NB4 (cell line): ENCODE results near the gene SNRPD3.

Experiments
- DNase-seq: peaks from one replicate; pipeline ENCODE4 v3.0.0; 2010; ENCODE audit warnings: low read depth
- H3K4me3 ChIP-seq: one replicate; pipeline ENCODE4 v1.5.1; 2011; ENCODE audit warnings: mild to moderate bottlenecking, low read depth, low read length, moderate library complexity
- CTCF ChIP-seq: IDR thresholded peaks from one replicate; pipeline ENCODE4 v1.5.1; 2012; ENCODE audit warnings: low read depth, low read length
- MAX ChIP-seq: IDR thresholded peaks from 2 replicates; pipeline ENCODE4 v1.6.1; 2011; ENCODE audit warnings: low read depth, low read length
- MYC ChIP-seq: IDR thresholded peaks from 2 replicates; pipeline ENCODE4 v1.6.1; 2011; ENCODE audit warnings: low read depth, low read length
- POLR2A ChIP-seq: IDR thresholded peaks from 2 replicates; pipeline ENCODE4 v1.6.1; 2011; ENCODE audit warnings: mild to moderate bottlenecking; ENCODE audit not compliant: insufficient read length; ENCODE audit errors: extremely low read depth

Gene SNRPD3

GRCh38 chr22:24567668-24568067, 11.9 kb downstream of the SNRPD3 start:
- TF ChIP-seq CTCF (no peak), POLR2A (no peak), MYC (no peak), MAX (no peak)
- no peak for DNase-seq
- H3K4me3 ChIP-seq, result no peak overlapping the region

GRCh38 chr22:24571266-24571665, 15.5 kb downstream of the SNRPD3 start:
- TF ChIP-seq MAX (no peak), POLR2A (no peak), CTCF (no peak), MYC (no peak)
- no peak overlapping the region for H3K4me3 ChIP-seq
- no peak for DNase-seq

- no peak for DNase-seq
- H3K4me3 ChIP-seq, result no peak overlapping the region
- TF ChIP-seq MYC, result no peak
Observed at GRCh38 chr22:24576778-24577177, 21.0 kb downstream of the SNRPD3 start.

- H3K4me3 ChIP-seq, result no peak overlapping the region
- DNase-seq, result no peak
- TF ChIP-seq MAX (no peak), MYC (no peak), CTCF (no peak), POLR2A (no peak)
Observed at GRCh38 chr22:24578355-24579257, 22.8 kb downstream of the SNRPD3 start.

- DNase-seq, result no peak
- H3K4me3 ChIP-seq, result no peak overlapping the region
- TF ChIP-seq MAX, result no peak
- TF ChIP-seq CTCF, result no peak
Observed at GRCh38 chr22:24579258-24579601, 23.4 kb downstream of the SNRPD3 start.

- H3K4me3 ChIP-seq, result no peak overlapping the region
- no peak for DNase-seq
- TF ChIP-seq MAX (no peak), POLR2A (no peak), MYC (no peak), CTCF (no peak)
Observed at GRCh38 chr22:24580276-24580675, 24.5 kb downstream of the SNRPD3 start.
